Neuronal stem cell (in vitro differentiated cells): Measurements from ENCODE around the gene SIGLEC14. TPM values are rescaled to one million over a fixed set of nuclear protein-coding genes. Genes with fewer than 3 reads are reported as not detected.
A peak's percentile ranks its signal among the peaks of the same experiment; 100 is the strongest.

Experiments
- DNase-seq: peaks from one replicate; pipeline ENCODE4 v3.0.0-alpha.2; 2013; ENCODE audit warnings: low spot score
- H2AFZ ChIP-seq: one replicate; pipeline ENCODE4 v1.6.1; 2013; ENCODE audit warnings: mild to moderate bottlenecking, low read length, inconsistent platforms
- H2AK5ac ChIP-seq: 2 replicates; pipeline ENCODE4 v1.6.1; 2013; ENCODE audit warnings: low read depth, mild to moderate bottlenecking, inconsistent platforms, low read length, moderate library complexity, mixed read lengths
- H2BK120ac ChIP-seq: 2 replicates; pipeline ENCODE4 v1.6.1; 2013; ENCODE audit warnings: low read depth, mild to moderate bottlenecking, inconsistent platforms, low read length, moderate library complexity, mixed read lengths
- H2BK12ac ChIP-seq: one replicate; pipeline ENCODE4 v1.6.1; 2013; ENCODE audit warnings: low read length, inconsistent platforms
- H2BK15ac ChIP-seq: 2 replicates; pipeline ENCODE4 v1.6.1; 2013; ENCODE audit warnings: mild to moderate bottlenecking, low read length, inconsistent platforms, mixed read lengths
- H2BK5ac ChIP-seq: one replicate; pipeline ENCODE4 v1.6.1; 2013; ENCODE audit warnings: inconsistent platforms, mild to moderate bottlenecking, low read length, moderate library complexity
- H3K14ac ChIP-seq: one replicate; pipeline ENCODE4 v1.6.1; 2013; ENCODE audit warnings: low read length, inconsistent platforms
- H3K18ac ChIP-seq: 2 replicates; pipeline ENCODE4 v1.6.1; 2013; ENCODE audit warnings: low read length, inconsistent platforms
- H3K23ac ChIP-seq: 2 replicates; pipeline ENCODE4 v1.6.1; 2013; ENCODE audit warnings: low read depth, mild to moderate bottlenecking, mixed read lengths, low read length, inconsistent platforms; ENCODE audit not compliant: poor library complexity
- H3K27ac ChIP-seq: replicated peaks from 3 replicates; pipeline ENCODE4 v1.5.1; 2013; ENCODE audit warnings: low read length, inconsistent platforms
- H3K27me3 ChIP-seq, 3 experiments: 2 replicates each; pipeline ENCODE4 v1.6.1; 2013; ENCODE audit warnings: low read length in 3 of 3, mild to moderate bottlenecking in 2 of 3, inconsistent platforms in 1 of 3, low read depth in 1 of 3, mixed read lengths in 1 of 3, moderate library complexity in 1 of 3; ENCODE audit not compliant: control insufficient read depth in 3 of 3, insufficient read depth in 3 of 3
- H3K36me3 ChIP-seq, 2 donors: replicated peaks in 1 of 2; 2 replicates each; pipeline ENCODE4 v1.6.1; 2013; ENCODE audit warnings: low read length in 2 of 2; ENCODE audit not compliant: control insufficient read depth in 2 of 2, insufficient read depth in 2 of 2
- H3K4ac ChIP-seq: 2 replicates; pipeline ENCODE4 v1.6.1; 2013; ENCODE audit warnings: inconsistent platforms, mild to moderate bottlenecking, low read length, moderate library complexity
- H3K4me1 ChIP-seq, 2 donors: 1 replicate in 1 of 2; 2 replicates in 1 of 2; pipeline ENCODE4 v1.6.1; 2013; ENCODE audit warnings: low read length in 2 of 2, low read depth in 1 of 2; ENCODE audit not compliant: control insufficient read depth in 2 of 2, insufficient read depth in 1 of 2
- H3K4me2 ChIP-seq: one replicate; pipeline ENCODE4 v1.6.1; 2013; ENCODE audit warnings: mild to moderate bottlenecking, low read length, inconsistent platforms; ENCODE audit not compliant: insufficient read depth, poor library complexity, severe bottlenecking
- H3K4me3 ChIP-seq, 2 donors: 2 replicates each; pipeline ENCODE4 v1.5.1; 2013; ENCODE audit warnings: low read length in 2 of 2, mild to moderate bottlenecking in 2 of 2, inconsistent platforms in 1 of 2, moderate library complexity in 1 of 2
- H3K79me1 ChIP-seq: one replicate; pipeline ENCODE4 v1.6.1; 2013; ENCODE audit warnings: low read depth, mild to moderate bottlenecking, inconsistent platforms, low read length, moderate library complexity
- H3K9ac ChIP-seq: one replicate; pipeline ENCODE4 v1.6.1; 2013; ENCODE audit warnings: mild to moderate bottlenecking, low read depth, low read length, inconsistent platforms; ENCODE audit not compliant: poor library complexity
- H3K9me3 ChIP-seq, 2 donors: replicated peaks in 1 of 2; 2 replicates each; pipeline versions ENCODE3 to v1.6.1; 2013; ENCODE audit warnings: low read length in 2 of 2, mild to moderate bottlenecking in 2 of 2, inconsistent platforms in 1 of 2, low read depth in 1 of 2, mixed read lengths in 1 of 2, moderate library complexity in 1 of 2; ENCODE audit not compliant: control insufficient read depth in 2 of 2, insufficient read depth in 1 of 2
- H4K8ac ChIP-seq: one replicate; pipeline ENCODE4 v1.6.1; 2013; ENCODE audit warnings: low read depth, mild to moderate bottlenecking, inconsistent platforms, low read length, moderate library complexity
- H4K91ac ChIP-seq: one replicate; pipeline ENCODE4 v1.6.1; 2013; ENCODE audit warnings: low read length, low read depth, mild to moderate bottlenecking, inconsistent platforms; ENCODE audit not compliant: poor library complexity
- WGBS, 2 donors: extraction: QIAGEN DNeasy Blood & Tissue Kit; methylation state at CpG; one replicate each; pipeline ENCODE4 v1.1.7; 2013; ENCODE audit warnings: missing lambda C conversion rate in 2 of 2, mixed read lengths in 1 of 2; ENCODE audit not compliant: insufficient read length in 2 of 2, insufficient replicate concordance in 1 of 2; ENCODE audit errors: extremely low coverage in 2 of 2; 5-methylcytosine and 5-hydroxymethylcytosine counted together
- small RNA-seq: library from polyadenylated mRNA; stranded (forward); fragments of <200 nt; extraction: miRNeasy Mini kit (QIAGEN cat#:217004); gene quantifications from one replicate; pipeline ENCODE3, GENCODE V24; 2013; ENCODE audit not compliant: insufficient read depth

The SIGLEC14 gene

DNA sequence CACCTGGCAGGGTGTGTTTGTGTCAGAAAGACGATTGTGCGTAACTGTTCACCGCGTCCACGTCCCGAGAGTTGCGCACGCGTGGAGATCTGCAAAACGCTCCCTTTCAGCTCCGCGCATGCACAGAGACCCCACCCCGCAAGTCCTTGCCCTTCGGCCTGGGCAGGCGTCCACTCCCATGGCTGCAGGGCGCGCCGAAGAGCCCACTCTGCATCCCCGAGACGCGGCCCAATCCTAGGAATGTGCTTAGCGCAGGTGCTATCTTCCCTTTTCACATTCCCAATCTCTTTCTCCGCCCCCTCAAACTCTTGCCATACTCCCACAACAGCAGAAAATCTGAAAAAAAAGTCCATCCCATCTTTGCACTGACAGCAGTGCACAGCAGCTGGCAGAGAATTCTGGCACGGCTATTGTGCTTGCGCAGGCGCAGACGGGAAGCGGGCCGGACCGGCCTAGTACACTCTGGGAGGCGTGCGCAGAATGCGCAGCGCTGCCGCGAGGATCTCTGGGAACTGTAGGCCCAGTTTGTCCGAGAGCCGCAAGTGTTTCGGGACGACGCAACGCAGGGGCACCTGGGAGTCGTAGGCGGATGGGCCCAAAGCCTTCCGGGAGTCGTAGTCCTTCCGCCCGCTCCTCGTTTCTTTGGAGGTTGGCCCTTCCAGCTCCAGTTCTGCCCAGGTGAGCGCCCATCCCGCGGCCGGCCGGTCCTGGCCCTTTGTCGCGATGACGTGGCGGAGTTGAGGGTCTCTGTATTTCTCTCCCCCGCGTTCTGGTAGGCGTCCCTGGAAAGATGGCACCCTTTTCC is 52.5 kb downstream of the SIGLEC14 start:
- no peak overlapping the region for H2BK5ac ChIP-seq
- no peaks in the 10 kb centered on the region for H3K79me1 ChIP-seq
- peaks cover 12% of the 10 kb centered on the region in 2 donors for H3K4me1 ChIP-seq
- WGBS, 2 donors = no CpG with 5 or more reads among the region's 61 CpGs
- no peaks in the 10 kb centered on the region for H3K36me3 ChIP-seq
- H3K23ac ChIP-seq = peak overlapping the region; percentile 90
- no peak overlapping the region for H4K8ac ChIP-seq
- no peak overlapping the region for H3K27ac ChIP-seq
- H2BK12ac ChIP-seq = no peak overlapping the region
- peaks cover 0 to 2% (median 0%) of the 10 kb centered on the region in 3 experiments for H3K27me3 ChIP-seq
- H3K4ac ChIP-seq = no peak overlapping the region
- H2BK120ac ChIP-seq = no peak overlapping the region
- no peak overlapping the region for H2BK15ac ChIP-seq
- H3K4me3 ChIP-seq = peak overlapping the region; percentile 73 to 88
- H3K18ac ChIP-seq = peak overlapping the region; percentile 85
- H3K14ac ChIP-seq = peak overlapping the region; percentile 10
- peak overlapping the region; percentile 22 for H2AK5ac ChIP-seq
- peak overlapping the region; percentile 90 for H2AFZ ChIP-seq
- peak overlapping the region; percentile 96 for H3K9ac ChIP-seq
- H4K91ac ChIP-seq = no peak overlapping the region
- peaks cover 0 to 7% of the 10 kb centered on the region in 2 donors for H3K9me3 ChIP-seq
- peak overlapping the region; percentile 81 for H3K4me2 ChIP-seq
- DNase-seq = peak; percentile 95

DNA sequence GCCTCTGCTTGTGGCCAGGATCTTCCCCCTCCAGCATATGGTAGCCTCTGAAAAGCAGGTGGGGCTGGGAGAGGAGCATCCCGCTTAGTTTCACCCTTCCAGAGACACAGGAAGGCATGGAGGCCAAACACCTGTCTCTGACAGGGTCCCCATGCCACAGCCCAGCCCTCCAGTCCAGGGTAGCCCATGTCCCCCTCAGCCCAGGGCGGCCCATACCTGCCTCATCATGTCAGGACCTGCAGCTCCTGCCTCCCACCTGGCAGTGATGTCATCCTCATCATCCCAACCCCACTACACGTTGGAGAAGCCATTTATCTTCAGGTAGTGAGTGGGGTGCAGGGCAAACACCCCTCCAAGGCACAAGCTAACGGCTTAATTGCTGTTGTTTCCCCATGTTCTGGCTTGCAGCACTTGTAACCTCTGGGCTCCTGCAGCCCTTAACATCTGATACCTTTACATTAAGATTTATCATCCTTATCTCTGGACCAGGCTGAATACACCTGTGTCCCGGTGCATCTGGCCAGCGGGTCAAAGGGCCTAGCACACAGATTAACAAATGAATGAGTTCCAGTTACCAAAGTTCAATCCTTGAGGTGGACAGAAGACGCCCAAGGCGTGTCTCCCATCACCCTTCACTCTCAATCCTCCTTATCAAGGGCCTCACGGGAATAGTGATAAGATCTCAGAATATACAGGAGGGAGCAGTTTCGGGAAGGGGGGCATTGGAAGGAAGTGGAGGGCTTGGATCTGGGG is 53.3 kb downstream of the SIGLEC14 start:
- Histone ChIP-seq H3K23ac (peak overlapping the region; percentile 90), H2BK5ac (no peak overlapping the region), H3K27ac (no peak overlapping the region), H3K4ac (no peak overlapping the region), H4K8ac (no peak overlapping the region), H2BK15ac (no peak overlapping the region), H2BK120ac (no peak overlapping the region), H3K9me3 (peaks cover under 1 to 4% of the 10 kb centered on the region in 2 donors), H3K4me2 (peak overlapping the region; percentile 81), H3K9ac (peak overlapping the region; percentile 96), H3K14ac (no peak overlapping the region), H2BK12ac (no peak overlapping the region), H3K18ac (peak overlapping the region; percentile 85), H2AFZ (peak overlapping the region; percentile 90), H3K79me1 (no peaks in the 10 kb centered on the region), H3K27me3 (peaks cover 0 to 2% (median 0%) of the 10 kb centered on the region in 3 experiments), H3K36me3 (peaks cover 0 to 5% of the 10 kb centered on the region in 2 donors), H4K91ac (no peak overlapping the region), H3K4me3 (peak overlapping the region; percentile 73 to 88), H2AK5ac (peak overlapping the region; percentile 22), H3K4me1 (peaks cover 12% of the 10 kb centered on the region in 2 donors)
- no CpG with 5 or more reads among the region's 10 CpGs for WGBS, 2 donors
- DNase-seq = no peak

Small RNA genes within 50 kb of the gene (small RNA-seq; reads per million reads assigned to genes)
- gene AC018755.2 = not detected
- gene MIR125A = not detected
- gene MIR99B = not detected
- gene MIRLET7E = not detected
